ENCODE results near the gene DSG1.

GRCh38 chr18:31329787-31330438 lies 12.0 kb downstream of the DSG1 start:
- no peak for TF ChIP-seq CTCF (IDR thresholded peaks at IDR 0.05)
- no peak for TF ChIP-seq POLR2AphosphoS5 (IDR thresholded peaks at IDR 0.05)
- no peak for TF ChIP-seq POLR2A (IDR thresholded peaks at IDR 0.05)

Measured in prostate gland (tissue), 2 donors.